PC-3 (cell line): Measurements from ENCODE around the gene MMS19. TPM values are rescaled to one million over a fixed set of nuclear protein-coding genes. Genes with fewer than 3 reads are reported as not detected.

ENCODE experiments used
- ATAC-seq: fragments of 200-7000 bp; cut with Tn5 transposase; 2 replicates; pipeline ENCODE4 v1.9.1; 2020; ENCODE audit warnings: mild to moderate bottlenecking, moderate library complexity
- BruUV-seq: library from RNA; stranded (reverse); fragments of 400-500 nt; replicated peaks from 2 replicates; lab custom pipeline; 2021; lab: Mats Ljungman, UMichigan
- CTCF ChIA-PET: fragments of 300-600 bp; sonication (Branson Sonifier 250); formaldehyde crosslinking; loops from one replicate; lab custom pipeline; 2022; ENCODE audit warnings: antibody characterized with exemption; lab: Charles Lee
- POLR2A ChIA-PET: fragments of 300-600 bp; sonication (Branson Sonifier 250); formaldehyde crosslinking; loops from one replicate; lab custom pipeline; 2022; ENCODE audit warnings: antibody characterized with exemption; ENCODE audit not compliant: unreplicated experiment; lab: Charles Lee
- DNase-seq: peaks from one replicate; pipeline ENCODE4 v3.0.0-alpha.2; 2015
- H2AFZ ChIP-seq: fragments of 300-600 bp; sonication (generic); 2 replicates; pipeline ENCODE4 v1.6.0; 2016; ENCODE audit warnings: antibody characterized with exemption, low read length
- H3F3A ChIP-seq: fragments of 300-600 bp; sonication (generic); one replicate; pipeline ENCODE4 v1.6.0; 2017; ENCODE audit warnings: antibody characterized with exemption, low read length, control low read depth, mild to moderate bottlenecking; ENCODE audit not compliant: unreplicated experiment
- H3K27ac ChIP-seq: fragments of 300-600 bp; sonication (generic); 2 replicates; pipeline ENCODE4 v1.5.1; 2016; ENCODE audit warnings: mild to moderate bottlenecking, low read length
- H3K27me3 ChIP-seq: fragments of 300-600 bp; sonication (generic); 2 replicates; pipeline ENCODE4 v1.6.1; 2016; ENCODE audit warnings: low read length, mixed read lengths
- H3K36me3 ChIP-seq: fragments of 300-600 bp; sonication (generic); 2 replicates; pipeline ENCODE4 v1.6.1; 2016; ENCODE audit warnings: low read depth, mixed run types, low read length, mixed read lengths
- H3K4me1 ChIP-seq: fragments of 300-600 bp; sonication (generic); 2 replicates; pipeline ENCODE4 v1.5.1; 2016; ENCODE audit warnings: low read length; ENCODE audit not compliant: insufficient read depth
- H3K4me2 ChIP-seq: fragments of 300-600 bp; sonication (generic); 2 replicates; pipeline ENCODE4 v1.6.0; 2016; ENCODE audit warnings: low read length
- H3K4me3 ChIP-seq: fragments of 300-600 bp; sonication (generic); 2 replicates; pipeline ENCODE4 v1.5.1; 2016; ENCODE audit warnings: mild to moderate bottlenecking, low read length, mixed read lengths
- H3K79me2 ChIP-seq: fragments of 300-600 bp; sonication (generic); 2 replicates; pipeline ENCODE4 v1.6.1; 2017; ENCODE audit warnings: low read length, mixed read lengths
- H3K9ac ChIP-seq: fragments of 300-600 bp; sonication (generic); 2 replicates; pipeline ENCODE4 v1.6.0; 2016; ENCODE audit warnings: mild to moderate bottlenecking, low read length
- H3K9me2 ChIP-seq: fragments of 300-600 bp; sonication (generic); replicated peaks from 2 replicates; pipeline ENCODE4 v1.6.1; 2016; ENCODE audit warnings: mixed run types, low read length, mixed read lengths
- H3K9me3 ChIP-seq: fragments of 300-600 bp; sonication (generic); 2 replicates; pipeline ENCODE4 v1.6.1; 2016; ENCODE audit warnings: low read length, mixed read lengths
- H4K20me1 ChIP-seq: fragments of 300-600 bp; sonication (generic); 2 replicates; pipeline ENCODE4 v1.6.1; 2016; ENCODE audit warnings: low read length, mixed read lengths
- CTCF ChIP-seq: fragments of 300-600 bp; sonication (generic); conservative IDR thresholded peaks from 2 replicates; pipeline ENCODE4 v1.5.1; 2017; ENCODE audit warnings: antibody characterized with exemption, low read depth, mild to moderate bottlenecking, low read length
- EZH2 ChIP-seq: fragments of 300-600 bp; sonication (generic); IDR thresholded peaks from one replicate; pipeline ENCODE4 v1.6.1; 2017; ENCODE audit warnings: antibody characterized with exemption, mild to moderate bottlenecking, low read length; ENCODE audit not compliant: unreplicated experiment
- EZH2phosphoT487 ChIP-seq: fragments of 300-600 bp; sonication (generic); IDR thresholded peaks from 2 replicates; pipeline ENCODE4 v1.6.1; 2018; ENCODE audit warnings: mild to moderate bottlenecking, antibody characterized with exemption, low read length, borderline replicate concordance
- intact Hi-C: fragments of 100-400 bp; cut with micrococcal nuclease; formaldehyde crosslinking; loops from 2 replicates; pipeline ENCODE4 v1.9.0; 2023
- total RNA-seq: library from RNA; depleted of rRNA; stranded (reverse); fragments of >200 nt; gene quantifications from 2 replicates; pipeline ENCODE4 v1.2.3, GENCODE V29; 2014

Gene MMS19
- total RNA-seq, 1 experiment from 2014 or later = 78.2 TPM

GRCh38 chr10:97468162-97468561 lies 30.1 kb downstream of the MMS19 start:
- Histone ChIP-seq H2AFZ (no peak overlapping the region), H3K27ac (no peak overlapping the region), H4K20me1 (no peaks in the 10 kb centered on the region), H3K4me1 (peaks cover 11% of the 10 kb centered on the region), H3K79me2 (no peaks in the 10 kb centered on the region), H3K9me3 (no peaks in the 10 kb centered on the region), H3K9me2 (no peaks in the 10 kb centered on the region), H3K36me3 (peaks cover 47% of the 10 kb centered on the region), H3K27me3 (no peaks in the 10 kb centered on the region), H3K4me3 (no peak overlapping the region), H3F3A (peaks cover 6% of the 10 kb centered on the region), H3K9ac (no peak overlapping the region), H3K4me2 (no peak overlapping the region)
- ChIA-PET CTCF (interaction anchor here (0.6 kb wide), 1 partner anchor 262 kb away, joined by 4 read pairs; no protein-coding TSS in a partner anchor), POLR2A (no interaction called here)
- intact Hi-C loops = no loop called here
- TF ChIP-seq EZH2 (no peak), EZH2phosphoT487 (no peak), CTCF (no peak)
- BruUV-seq = no TSS peak
- ATAC-seq (no peak), DNase-seq (no peak)

GRCh38 chr10:97466755-97467154 lies 31.5 kb downstream of the MMS19 start:
- Histone ChIP-seq H4K20me1 (no peaks in the 10 kb centered on the region), H3K9me2 (no peaks in the 10 kb centered on the region), H3K4me3 (no peak overlapping the region), H3K27ac (no peak overlapping the region), H3K9me3 (no peaks in the 10 kb centered on the region), H3K4me2 (no peak overlapping the region), H2AFZ (no peak overlapping the region), H3F3A (peaks cover 6% of the 10 kb centered on the region), H3K9ac (no peak overlapping the region), H3K79me2 (no peaks in the 10 kb centered on the region), H3K36me3 (peaks cover 57% of the 10 kb centered on the region), H3K27me3 (no peaks in the 10 kb centered on the region), H3K4me1 (peaks cover 11% of the 10 kb centered on the region)
- ChIA-PET CTCF (interaction anchor here (0.6 kb wide), 1 partner anchor 364 kb away, joined by 3 read pairs; no protein-coding TSS in a partner anchor), POLR2A (no interaction called here)
- BruUV-seq = no TSS peak
- intact Hi-C loops = no loop called here
- TF ChIP-seq EZH2phosphoT487 (no peak), EZH2 (no peak), CTCF (no peak)
- peak; percentile 59 for DNase-seq
- peak; percentile 59 for ATAC-seq

- no peaks in the 10 kb centered on the region for H3K9me2 ChIP-seq
- ATAC-seq (no peak), DNase-seq (no peak)
- H3K27me3 ChIP-seq = no peaks in the 10 kb centered on the region
- CTCF ChIA-PET = interaction anchor here (0.6 kb wide), 1 partner anchor 17 kb away, joined by 3 read pairs; no protein-coding TSS in a partner anchor
- no peak overlapping the region for H3K4me2 ChIP-seq
- H3K27ac ChIP-seq = no peak overlapping the region
- intact Hi-C loops = no loop called here
- H3F3A ChIP-seq = peaks cover 6% of the 10 kb centered on the region
- H3K4me3 ChIP-seq = no peak overlapping the region
- no TSS peak for BruUV-seq
- TF ChIP-seq EZH2phosphoT487 (no peak), EZH2 (no peak), CTCF (no peak)
- H3K79me2 ChIP-seq = no peaks in the 10 kb centered on the region
- peaks cover 63% of the 10 kb centered on the region for H3K36me3 ChIP-seq
- H4K20me1 ChIP-seq = no peaks in the 10 kb centered on the region
- no peaks in the 10 kb centered on the region for H3K9me3 ChIP-seq
- H3K9ac ChIP-seq = no peak overlapping the region
- POLR2A ChIA-PET = no interaction called here
- no peak overlapping the region for H2AFZ ChIP-seq
- H3K4me1 ChIP-seq = peaks cover 11% of the 10 kb centered on the region
Measured at GRCh38 chr10:97465982-97466381, 32.2 kb downstream of the MMS19 start.
